Measurements from ENCODE around the gene RAI1.

The RAI1 gene

DNA sequence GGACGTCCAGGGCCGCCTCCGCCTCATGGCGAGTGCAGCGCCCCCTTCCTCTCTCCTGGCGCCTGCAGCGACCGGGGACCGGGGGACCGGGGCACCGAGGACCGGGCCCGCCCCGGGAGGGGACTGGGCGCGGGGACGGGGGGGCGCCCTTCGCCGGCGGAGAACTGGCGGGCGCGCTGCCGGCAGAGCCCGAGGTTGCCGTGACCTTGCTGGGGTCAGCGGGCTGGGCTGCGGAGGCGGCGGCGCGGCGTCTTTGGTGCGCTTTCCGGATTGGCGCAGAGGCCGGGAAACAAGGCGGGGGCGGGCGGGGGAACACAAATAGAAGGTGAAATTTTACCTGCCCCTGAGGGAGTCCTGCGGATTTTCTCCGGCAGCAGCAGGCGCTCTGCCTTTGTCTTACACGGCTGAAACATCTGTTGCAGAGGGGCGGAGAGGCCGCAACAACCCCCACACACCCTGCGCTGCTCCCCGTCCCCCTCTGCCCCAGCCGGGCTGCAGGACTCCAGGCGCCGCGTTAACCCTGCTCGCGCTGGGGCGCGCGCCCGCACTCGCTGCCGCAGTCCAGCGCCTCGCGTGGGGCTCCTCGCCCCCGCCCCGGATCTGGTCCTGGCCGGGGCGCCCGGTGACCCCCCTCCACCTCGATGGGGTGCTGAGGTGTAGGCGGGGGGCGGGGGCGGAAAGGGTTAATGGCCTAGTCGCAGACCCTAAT lies 102.0 kb downstream of the RAI1 start:
- no peak overlapping the region for H2AFZ ChIP-seq (ENCODE audit: low read depth, low read length)
- H3K4me1 ChIP-seq (ENCODE audit: control insufficient read depth, insufficient read depth, low read depth, low read length) = peaks cover 53% of the 10 kb centered on the region
- peak; percentile 48 for DNase-seq
- no peak overlapping the region for H2BK15ac ChIP-seq (ENCODE audit: low read depth, poor library complexity, severe bottlenecking)
- peak overlapping the region; percentile 97 for H3K4me2 ChIP-seq (ENCODE audit: low read length, poor library complexity, severe bottlenecking)
- peak overlapping the region in 1 of 2 experiments; percentile 22 for H2BK12ac ChIP-seq (ENCODE audit: low read length in 2 of 2)
- no peak overlapping the region for H2AK5ac ChIP-seq (ENCODE audit: low read length, severe bottlenecking)
- H3K27me3 ChIP-seq (ENCODE audit: control insufficient read depth in 1 of 2, insufficient read depth in 1 of 2, low read length in 2 of 2) = peaks cover 0 to 6% of the 10 kb centered on the region in 2 experiments
- no peak overlapping the region for H3K27ac ChIP-seq (ENCODE audit: low read length, poor library complexity, severe bottlenecking)
- no peak overlapping the region for H3K4ac ChIP-seq (ENCODE audit: low read depth in 1 of 2, low read length in 2 of 2)
- no peak overlapping the region for H3K14ac ChIP-seq (ENCODE audit: low read length in 2 of 2)
- H3K79me1 ChIP-seq (replicated peaks; ENCODE audit: low read length, poor library complexity, severe bottlenecking) = peaks cover 43% of the 10 kb centered on the region
- H4K8ac ChIP-seq (ENCODE audit: low read length) = no peak overlapping the region
- H3K36me3 ChIP-seq (ENCODE audit: control insufficient read depth in 1 of 2, insufficient read depth in 2 of 2, low read depth in 1 of 2, low read length in 2 of 2) = no peaks in the 10 kb centered on the region
- WGBS = 1% methylated on average over 63 of the region's 75 CpGs
- H3K23ac ChIP-seq (ENCODE audit: low read length in 2 of 2) = no peak overlapping the region
- no peak overlapping the region for H4K91ac ChIP-seq (ENCODE audit: low read length)
- no peaks in the 10 kb centered on the region for H3K9me3 ChIP-seq (ENCODE audit: control insufficient read depth, low read length)
- H3K4me3 ChIP-seq (ENCODE audit: insufficient read depth in 1 of 2, low read depth in 1 of 2, low read length in 2 of 2) = peak overlapping the region; percentile 39 to 72
- H2BK5ac ChIP-seq (ENCODE audit: low read depth, low read length, poor library complexity, severe bottlenecking) = no peak overlapping the region
- H3K9ac ChIP-seq (ENCODE audit: low read length) = peak overlapping the region; percentile 54
- peak overlapping the region; percentile 55 for H2BK120ac ChIP-seq (ENCODE audit: low read depth, low read length)
- peak overlapping the region; percentile 58 to 91 for H3K18ac ChIP-seq (ENCODE audit: low read depth in 1 of 2, low read length in 2 of 2)

DNA sequence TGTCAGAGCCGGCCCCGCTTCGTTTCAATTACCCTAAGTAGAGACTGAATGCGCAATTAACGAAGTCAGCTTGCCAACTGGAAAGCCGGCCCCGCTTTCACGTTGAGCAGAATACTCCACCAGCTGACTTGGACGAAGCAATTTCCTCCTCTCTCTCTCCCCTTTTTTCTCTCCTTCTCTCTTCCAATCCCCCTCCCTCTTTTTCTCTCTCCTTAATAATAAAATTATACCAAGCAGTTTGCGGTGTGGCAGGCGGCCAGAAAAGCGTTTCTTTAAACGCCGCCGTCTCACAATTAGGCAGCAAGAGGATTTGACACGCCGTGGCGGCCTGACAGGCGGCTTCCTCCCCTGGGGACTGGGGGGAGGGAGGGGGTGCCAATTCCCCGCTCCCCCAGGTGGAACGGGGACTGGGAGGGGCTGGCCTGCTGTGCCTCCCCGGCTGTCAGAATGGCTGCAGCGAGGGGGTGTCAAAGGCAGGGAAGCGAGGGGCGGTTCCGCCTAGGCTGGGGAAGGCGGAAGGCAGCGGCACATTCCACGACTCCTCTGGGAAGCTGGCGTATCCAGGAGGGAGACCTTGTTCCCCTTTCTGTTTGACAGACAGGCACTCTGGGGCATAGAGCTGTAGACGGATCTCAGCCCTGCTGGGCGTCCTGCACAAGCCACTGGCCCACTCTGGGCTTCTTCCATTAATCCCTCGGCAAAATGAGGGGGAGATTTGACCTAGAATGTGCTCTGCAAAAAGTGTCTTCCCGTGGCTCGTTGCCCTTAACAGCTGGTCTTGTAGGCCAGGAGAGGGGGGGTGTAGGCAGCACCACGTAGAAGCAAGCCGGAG lies 102.8 kb downstream of the RAI1 start:
- Histone ChIP-seq H3K36me3 (ENCODE audit: control insufficient read depth in 1 of 2, insufficient read depth in 2 of 2, low read depth in 1 of 2, low read length in 2 of 2) (no peaks in the 10 kb centered on the region), H2AFZ (ENCODE audit: low read depth, low read length) (no peak overlapping the region), H2BK120ac (ENCODE audit: low read depth, low read length) (peak overlapping the region; percentile 55), H3K4me1 (ENCODE audit: control insufficient read depth, insufficient read depth, low read depth, low read length) (peaks cover 53% of the 10 kb centered on the region), H2BK15ac (ENCODE audit: low read depth, poor library complexity, severe bottlenecking) (peak overlapping the region; percentile 44), H3K27ac (ENCODE audit: low read length, poor library complexity, severe bottlenecking) (no peak overlapping the region), H2AK5ac (ENCODE audit: low read length, severe bottlenecking) (no peak overlapping the region), H2BK12ac (ENCODE audit: low read length in 2 of 2) (peak overlapping the region in 1 of 2 experiments; percentile 93), H3K23ac (ENCODE audit: low read length in 2 of 2) (peak overlapping the region in 1 of 2 experiments; percentile 97), H3K4me2 (ENCODE audit: low read length, poor library complexity, severe bottlenecking) (peak overlapping the region; percentile 97), H3K79me1 (replicated peaks; ENCODE audit: low read length, poor library complexity, severe bottlenecking) (peaks cover 47% of the 10 kb centered on the region), H3K27me3 (ENCODE audit: control insufficient read depth in 1 of 2, insufficient read depth in 1 of 2, low read length in 2 of 2) (peaks cover 0 to 6% of the 10 kb centered on the region in 2 experiments), H3K18ac (ENCODE audit: low read depth in 1 of 2, low read length in 2 of 2) (peak overlapping the region; percentile 58 to 91), H2BK5ac (ENCODE audit: low read depth, low read length, poor library complexity, severe bottlenecking) (no peak overlapping the region), H3K4me3 (ENCODE audit: insufficient read depth in 1 of 2, low read depth in 1 of 2, low read length in 2 of 2) (peak overlapping the region; percentile 41 to 72), H4K91ac (ENCODE audit: low read length) (peak overlapping the region; percentile 1), H3K4ac (ENCODE audit: low read depth in 1 of 2, low read length in 2 of 2) (no peak overlapping the region), H4K8ac (ENCODE audit: low read length) (peak overlapping the region; percentile 7), H3K9ac (ENCODE audit: low read length) (peak overlapping the region; percentile 54), H3K14ac (ENCODE audit: low read length in 2 of 2) (peak overlapping the region in 1 of 2 experiments; percentile 82), H3K9me3 (ENCODE audit: control insufficient read depth, low read length) (no peaks in the 10 kb centered on the region)
- peak; percentile 68 for DNase-seq
- WGBS = 8% methylated on average over 37 of the region's 37 CpGs

DNA sequence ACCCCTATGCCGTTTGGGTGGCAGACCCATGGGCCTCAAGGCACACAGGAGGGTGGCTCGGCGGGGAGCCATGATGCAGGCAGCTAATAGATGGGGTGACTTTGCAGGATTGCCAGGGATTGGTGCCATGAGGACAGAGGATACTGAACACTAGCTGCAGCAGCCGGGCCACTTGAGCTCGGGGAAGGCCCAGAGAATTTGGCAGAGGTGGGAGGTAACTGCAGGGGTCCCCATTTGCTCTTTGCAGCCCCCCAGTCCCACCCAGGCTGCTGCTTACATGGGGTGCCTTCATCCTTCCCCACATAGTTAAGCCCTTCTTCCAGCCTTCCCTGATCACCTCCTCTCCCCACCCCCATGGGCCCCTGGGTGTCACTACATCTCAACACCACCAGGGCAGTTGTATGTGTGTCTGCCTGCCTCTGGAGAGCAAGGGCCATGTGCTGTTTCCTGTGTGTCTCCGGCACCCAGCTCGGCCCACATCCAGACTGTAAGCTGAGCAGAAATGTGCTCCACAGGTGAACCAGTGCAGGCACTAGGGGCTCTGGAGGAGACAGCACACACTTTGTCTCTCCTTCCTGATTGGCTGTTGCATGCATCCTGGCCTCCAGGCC lies 103.5 kb downstream of the RAI1 start:
- no peak overlapping the region for H3K4ac ChIP-seq (ENCODE audit: low read depth in 1 of 2, low read length in 2 of 2)
- peak overlapping the region in 1 of 2 experiments; percentile 10 for H3K23ac ChIP-seq (ENCODE audit: low read length in 2 of 2)
- no peak overlapping the region for H2BK5ac ChIP-seq (ENCODE audit: low read depth, low read length, poor library complexity, severe bottlenecking)
- no peak overlapping the region for H2BK15ac ChIP-seq (ENCODE audit: low read depth, poor library complexity, severe bottlenecking)
- H3K79me1 ChIP-seq (replicated peaks; ENCODE audit: low read length, poor library complexity, severe bottlenecking) = peaks cover 51% of the 10 kb centered on the region
- peak overlapping the region in 1 of 2 experiments; percentile 82 for H3K14ac ChIP-seq (ENCODE audit: low read length in 2 of 2)
- peaks cover 53% of the 10 kb centered on the region for H3K4me1 ChIP-seq (ENCODE audit: control insufficient read depth, insufficient read depth, low read depth, low read length)
- no peak overlapping the region for H3K27ac ChIP-seq (ENCODE audit: low read length, poor library complexity, severe bottlenecking)
- no peak overlapping the region for H4K91ac ChIP-seq (ENCODE audit: low read length)
- no peak overlapping the region for H2AFZ ChIP-seq (ENCODE audit: low read depth, low read length)
- 64% methylated on average over 7 of the region's 7 CpGs for WGBS
- peaks cover 0 to 6% of the 10 kb centered on the region in 2 experiments for H3K27me3 ChIP-seq (ENCODE audit: control insufficient read depth in 1 of 2, insufficient read depth in 1 of 2, low read length in 2 of 2)
- no peak overlapping the region for H3K4me3 ChIP-seq (ENCODE audit: insufficient read depth in 1 of 2, low read depth in 1 of 2, low read length in 2 of 2)
- no peaks in the 10 kb centered on the region for H3K9me3 ChIP-seq (ENCODE audit: control insufficient read depth, low read length)
- H2BK12ac ChIP-seq (ENCODE audit: low read length in 2 of 2) = peak overlapping the region in 1 of 2 experiments; percentile 93
- H3K9ac ChIP-seq (ENCODE audit: low read length) = no peak overlapping the region
- H2BK120ac ChIP-seq (ENCODE audit: low read depth, low read length) = no peak overlapping the region
- no peak overlapping the region for H4K8ac ChIP-seq (ENCODE audit: low read length)
- H2AK5ac ChIP-seq (ENCODE audit: low read length, severe bottlenecking) = no peak overlapping the region
- no peaks in the 10 kb centered on the region for H3K36me3 ChIP-seq (ENCODE audit: control insufficient read depth in 1 of 2, insufficient read depth in 2 of 2, low read depth in 1 of 2, low read length in 2 of 2)
- peak; percentile 64 for DNase-seq
- no peak overlapping the region for H3K4me2 ChIP-seq (ENCODE audit: low read length, poor library complexity, severe bottlenecking)
- peak overlapping the region; percentile 27 to 58 for H3K18ac ChIP-seq (ENCODE audit: low read depth in 1 of 2, low read length in 2 of 2)
